NOMO-1 treated with dmso at 0.1 percent for 144 hours (cell line): ENCODE measurements around the gene SERPINA9.
"Not testable (repeated sequence)": the region's sequence is repeated elsewhere in the genome, so short reads cannot be mapped to it uniquely, and the experiment has no call there.

Experiments
- DNase-seq: peaks from one replicate; lab custom pipeline; 2025; ENCODE audit not compliant: unreplicated experiment; lab: John Stamatoyannopoulos, UW

The SERPINA9 gene

DNA sequence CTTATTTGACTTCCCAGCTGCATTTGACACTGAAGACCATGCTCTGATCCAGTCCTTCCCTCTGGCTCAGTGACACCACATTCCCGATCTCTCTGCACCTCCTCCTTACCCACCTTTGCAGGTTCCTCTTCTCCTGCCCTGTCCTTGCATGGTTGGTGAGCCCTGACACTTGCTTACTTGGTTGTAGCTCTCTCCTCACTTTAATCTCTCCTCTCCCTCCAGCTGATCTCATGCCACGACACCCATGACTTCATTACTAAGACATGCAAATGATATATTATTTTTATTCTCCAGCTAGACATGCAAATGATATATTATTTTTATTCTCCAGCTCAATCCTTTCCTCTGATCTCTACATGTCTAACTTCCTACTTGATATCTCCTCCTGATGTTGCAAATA is at the start of gene SERPINA9:
TSS of gene SERPINA9 (minus strand) at position 175 of the 400 bp plus-strand sequence. CDS start 6,357 bp downstream, outside the sequence.
- DNase-seq, result no peak

DNA sequence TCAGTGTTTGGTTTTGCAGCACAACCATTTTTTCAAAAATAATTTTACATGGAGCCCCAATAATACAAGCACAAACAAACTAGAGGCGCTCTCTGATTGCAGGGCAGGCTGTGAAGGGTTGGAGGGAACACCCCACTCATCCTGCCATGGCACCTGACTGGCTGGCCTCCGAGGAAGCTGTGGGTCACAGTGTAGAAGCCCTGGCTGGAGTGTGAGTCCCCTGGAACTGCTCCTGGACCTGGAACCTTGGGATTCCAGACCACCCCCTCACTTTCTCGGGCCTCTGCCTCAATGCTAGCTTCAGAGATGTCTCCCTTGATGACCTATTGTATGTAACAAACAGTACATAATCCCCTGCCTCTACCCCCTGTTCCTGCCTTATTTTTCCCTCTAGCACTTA is 48.1 kb upstream of the SERPINA9 start:
- no peak for DNase-seq

- DNase-seq, result no peak
Measured at GRCh38 chr14:94523265-94523664, 47.3 kb upstream of the SERPINA9 start.

- no peak for DNase-seq
Measured at GRCh38 chr14:94522115-94522724, 46.2 kb upstream of the SERPINA9 start.

- DNase-seq, result no peak
Measured at GRCh38 chr14:94521375-94522114, 45.5 kb upstream of the SERPINA9 start.

DNA sequence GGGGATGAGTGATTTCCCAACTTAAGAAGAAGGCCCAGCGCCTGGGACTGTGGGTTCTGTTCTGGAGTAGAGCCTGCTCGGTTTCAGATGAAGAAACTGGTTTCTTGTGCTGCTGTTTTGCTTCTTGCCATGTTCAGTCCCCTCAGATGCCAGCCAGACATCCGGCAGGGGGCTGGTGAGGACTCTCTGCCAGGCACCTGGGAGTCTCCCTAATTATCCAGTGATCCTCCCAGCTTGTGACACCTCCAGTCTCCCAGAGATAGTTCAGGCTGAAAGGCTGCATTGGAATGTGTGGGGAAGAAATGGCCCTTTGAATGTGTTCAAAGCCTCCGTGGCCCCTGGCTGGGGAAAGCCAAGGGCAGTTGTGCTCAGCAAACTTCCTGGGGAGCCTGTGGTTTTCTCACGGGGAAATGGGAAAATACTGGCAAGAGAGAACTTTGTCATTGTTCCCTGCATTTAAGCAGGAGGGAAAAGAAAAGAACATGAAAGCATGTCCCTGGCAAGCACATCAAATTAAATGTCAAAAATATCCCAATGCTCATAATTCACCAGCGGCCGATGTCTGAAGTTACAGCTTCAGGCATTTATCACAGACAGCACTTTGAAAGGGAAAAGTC is 41.8 kb upstream of the SERPINA9 start:
- no peak for DNase-seq

DNA sequence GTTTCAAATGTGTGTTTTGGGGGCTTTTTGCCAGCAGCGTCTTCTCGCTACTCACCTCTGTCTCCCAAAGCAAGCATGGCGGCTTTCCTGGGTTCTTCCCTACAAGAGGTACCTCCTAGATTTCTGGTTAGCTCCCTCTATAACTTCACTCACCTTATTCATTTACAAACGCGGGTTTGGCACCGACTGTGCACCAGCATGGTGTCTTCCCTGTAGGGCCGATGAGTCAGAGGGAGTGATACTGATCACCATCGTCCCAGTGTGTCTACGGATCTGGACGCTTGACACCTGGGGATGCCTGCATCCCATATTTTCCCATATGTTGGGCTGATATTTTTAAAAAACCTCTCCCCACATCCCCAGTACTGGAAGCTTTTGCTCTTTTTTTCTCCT is 41.2 kb upstream of the SERPINA9 start:
- no peak for DNase-seq

- DNase-seq, result no peak
Measured at GRCh38 chr14:94515856-94516255, 39.9 kb upstream of the SERPINA9 start.

DNA sequence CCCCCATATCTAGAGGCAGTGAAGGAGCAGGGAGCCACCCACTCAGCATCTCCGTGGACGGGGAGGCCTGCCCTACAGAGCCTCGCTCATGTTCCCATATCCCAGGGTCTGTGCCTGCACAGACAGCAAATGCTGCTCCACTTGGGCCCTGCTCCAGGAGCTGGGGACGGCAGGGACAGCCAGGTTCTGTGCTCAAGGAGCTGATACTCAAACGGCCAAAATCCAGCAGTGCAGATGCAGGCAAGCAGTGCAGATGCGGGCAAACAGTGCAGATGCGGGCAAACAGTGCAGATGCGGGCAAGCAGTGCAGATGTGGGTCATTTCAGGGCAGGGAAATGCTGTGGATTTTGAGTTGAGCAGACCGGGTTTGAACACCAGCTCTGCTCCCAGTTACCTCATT is 39.4 kb upstream of the SERPINA9 start:
- no peak for DNase-seq

DNA sequence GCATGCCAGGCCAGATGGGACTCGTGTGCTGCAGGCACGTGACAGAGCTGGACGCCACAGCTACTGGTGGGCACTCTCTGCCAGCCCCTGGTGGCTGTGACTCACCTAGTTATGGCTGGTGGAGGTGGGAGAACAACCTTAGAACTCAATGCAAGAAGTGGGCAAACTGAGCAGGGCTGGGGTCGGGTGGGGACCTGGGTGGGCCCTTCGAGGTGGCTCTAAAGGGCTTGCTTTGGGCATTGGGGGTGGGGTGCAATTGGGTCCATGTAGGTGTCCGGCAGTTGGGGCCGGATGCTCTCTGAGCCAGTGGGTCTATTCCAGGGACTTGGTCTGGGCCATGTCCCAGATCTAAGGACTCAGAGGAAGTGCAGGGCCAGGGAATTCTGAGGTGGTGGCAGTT is 38.4 kb upstream of the SERPINA9 start:
- DNase-seq, result no peak

DNA sequence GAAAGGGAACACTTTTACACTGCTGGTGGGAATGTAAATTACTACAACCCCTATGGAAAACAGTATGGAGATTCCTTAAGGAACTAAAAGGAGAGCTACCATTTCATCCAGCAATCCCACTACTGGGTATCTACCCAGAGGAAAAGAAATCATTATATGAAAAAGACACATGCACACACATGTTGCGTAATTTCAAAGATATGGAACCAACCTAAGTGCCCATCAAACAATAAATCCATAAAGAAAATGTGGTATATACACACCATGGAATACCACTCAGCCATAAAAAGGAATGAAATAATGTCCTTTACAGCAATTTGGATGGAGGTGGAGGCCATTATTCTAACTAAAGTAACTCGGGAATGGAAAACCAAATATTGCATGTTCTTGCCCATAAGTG is 34.5 kb upstream of the SERPINA9 start:
- DNase-seq, result not testable (repeated sequence)

- DNase-seq, result no peak
Measured at GRCh38 chr14:94509356-94509755, 33.4 kb upstream of the SERPINA9 start, which contains the start of gene SERPINA12. TSS of gene SERPINA12 (minus strand) at chr14:94509469. CDS start at chr14:94498397, 11,072 bp downstream.

DNA sequence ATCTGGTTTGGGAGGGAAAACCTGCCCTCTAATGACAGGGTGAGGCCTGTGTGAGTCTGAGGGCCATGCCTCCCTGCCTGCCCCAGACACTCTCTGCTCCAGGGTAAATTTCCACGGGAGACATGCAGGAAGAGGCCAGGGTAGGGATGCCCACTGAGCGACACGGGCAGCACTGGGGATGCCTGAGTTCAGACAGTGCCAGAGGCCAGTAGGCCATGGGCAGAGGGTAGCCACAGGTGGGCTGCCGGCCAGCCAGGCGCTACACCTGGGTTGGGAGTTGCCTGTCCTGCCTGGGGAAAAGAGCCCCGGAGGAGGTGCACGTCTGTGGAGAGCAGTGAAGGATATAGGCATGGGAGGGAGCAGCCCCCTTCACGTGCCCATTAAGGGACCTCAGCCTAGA is 29.6 kb upstream of the SERPINA9 start:
- no peak for DNase-seq

DNA sequence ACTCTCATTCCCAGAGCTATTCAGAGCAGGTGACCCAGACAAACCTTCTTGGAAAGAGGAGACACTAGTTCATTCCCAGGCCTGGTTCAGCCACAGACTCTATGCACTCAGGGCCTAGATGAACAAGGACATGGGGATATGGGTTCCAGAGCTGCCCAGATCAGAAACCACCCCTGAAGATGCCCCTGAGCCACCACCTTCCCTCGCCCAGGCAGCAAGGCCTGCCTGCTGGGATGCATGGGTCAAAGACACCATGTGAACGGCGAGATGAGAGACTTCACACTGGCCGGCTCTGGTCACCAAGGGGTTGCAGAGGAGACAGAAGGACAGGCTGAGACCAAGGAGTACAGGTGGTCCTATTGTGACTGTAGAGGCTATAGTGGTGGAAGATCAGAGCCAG is 29.2 kb upstream of the SERPINA9 start:
- DNase-seq, result no peak

GRCh38 chr14:94501588-94502516 is 25.9 kb upstream of the SERPINA9 start:
- DNase-seq, result no peak

DNA sequence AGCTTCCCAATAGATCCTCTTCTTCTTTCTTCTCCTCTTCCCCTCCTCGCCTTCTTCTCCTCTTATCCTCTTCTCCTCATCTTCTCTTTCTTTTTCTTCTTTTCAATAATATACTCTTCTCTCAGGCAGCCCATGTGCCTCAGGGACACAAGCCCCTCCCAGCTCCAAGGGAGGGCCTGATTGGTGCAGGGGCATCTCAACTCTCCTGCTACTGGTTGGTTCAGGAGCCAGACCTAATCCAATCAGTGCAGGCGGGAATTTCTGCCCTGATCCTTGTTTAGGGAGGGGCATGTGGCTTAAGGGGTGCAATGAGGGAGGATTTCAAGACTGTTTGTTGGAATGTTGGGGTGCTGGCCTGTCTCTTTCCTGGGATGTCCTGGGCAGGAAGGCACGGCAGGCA is 24.3 kb upstream of the SERPINA9 start:
- no peak for DNase-seq

GRCh38 chr14:94499673-94500072 is 23.7 kb upstream of the SERPINA9 start:
- DNase-seq, result no peak

DNA sequence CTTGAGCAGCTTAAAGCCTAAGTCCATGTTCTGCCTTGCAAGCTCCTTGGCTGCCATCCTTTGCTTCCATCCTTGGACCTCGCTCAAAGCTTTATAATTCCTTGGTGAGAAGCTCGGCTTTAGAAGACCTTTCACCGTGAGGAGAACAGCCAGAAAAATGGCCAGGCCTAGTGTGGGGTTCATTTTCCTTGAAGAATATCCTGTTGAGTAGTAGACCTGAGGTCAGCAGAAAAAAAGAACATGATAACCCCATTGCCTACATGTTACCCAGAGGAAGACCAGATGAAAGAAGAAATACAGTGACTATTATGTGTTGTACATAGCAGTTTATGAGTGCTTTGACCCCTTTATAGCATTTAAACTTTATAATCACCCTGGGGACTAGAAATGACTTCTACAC is 22.2 kb upstream of the SERPINA9 start:
- no peak for DNase-seq

DNA sequence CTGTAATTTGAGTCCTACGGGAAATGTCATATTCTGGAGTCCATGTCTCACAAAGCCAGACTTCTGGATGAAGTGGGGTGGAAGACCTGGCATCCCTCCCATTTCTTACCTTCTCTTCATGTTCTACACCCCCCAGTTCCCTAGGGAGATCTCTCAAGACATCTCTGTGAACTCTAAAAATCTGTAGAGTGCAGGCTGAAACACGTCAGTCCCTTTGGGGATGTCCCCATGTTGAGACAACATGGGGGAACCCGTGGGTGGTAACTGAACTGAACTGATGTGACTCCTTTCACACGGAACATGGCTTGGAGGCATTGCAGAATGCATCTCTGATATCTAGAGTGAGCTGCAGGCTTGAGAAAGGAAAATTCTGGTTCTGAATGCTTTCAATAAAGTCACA is 18.1 kb upstream of the SERPINA9 start:
- no peak for DNase-seq

- no peak for DNase-seq
Measured at GRCh38 chr14:94491511-94491910, 15.5 kb upstream of the SERPINA9 start.

DNA sequence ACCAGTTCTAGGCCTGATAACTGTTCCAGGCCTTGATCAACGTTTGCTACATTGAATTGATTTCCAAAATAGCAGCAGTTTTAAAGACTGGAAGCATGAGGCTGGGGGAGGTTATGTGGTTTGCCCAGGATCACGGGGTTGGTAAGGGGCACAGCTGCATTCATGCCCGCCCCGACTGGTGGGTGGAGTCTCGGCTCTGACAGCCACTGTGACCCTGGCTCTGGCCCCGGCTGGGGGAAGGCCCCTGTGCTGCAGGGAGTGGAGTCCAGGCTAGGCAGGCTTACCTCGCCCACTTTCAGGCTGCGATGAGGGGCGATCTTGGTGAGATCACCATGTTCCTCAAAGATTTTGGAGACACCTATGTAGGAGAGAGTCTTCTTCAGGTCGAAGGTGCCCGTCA is 13.3 kb upstream of the SERPINA9 start:
- DNase-seq, result no peak
